Body of pancreas (tissue), 4 donors: ENCODE measurements around the gene MFAP4.

ENCODE experiments used
- CTCF ChIP-seq, 7 experiments: fragments of 450-650 bp in 4 of 7; fragments of 200-600 bp in 3 of 7; sonication (generic) in 3 of 7; IDR thresholded peaks; one replicate each; pipeline ENCODE4 v1.5.1; 2016 to 2019; ENCODE audit warnings: antibody characterized with exemption in 7 of 7
- POLR2A ChIP-seq, 3 donors: fragments of 450-650 bp; IDR thresholded peaks; one replicate each; pipeline ENCODE4 v1.6.1; 2016; ENCODE audit warnings: antibody characterized with exemption in 3 of 3, mild to moderate bottlenecking in 2 of 3

GRCh38 chr17:19375732-19376131, 11.3 kb downstream of the MFAP4 start:
- TF ChIP-seq CTCF (IDR thresholded peaks at IDR 0.05) (no peak), POLR2A (IDR thresholded peaks at IDR 0.05) (no peak)
